ENCODE measurements around the gene ACP7. TPM values are rescaled to one million over a fixed set of nuclear protein-coding genes. Genes with fewer than 3 reads are reported as not detected.
"Not testable (repeated sequence)": the region's sequence is repeated elsewhere in the genome, so short reads cannot be mapped to it uniquely, and the experiment has no call there.

Gene ACP7
- total RNA-seq, 1 donor from 2014 or later = not detected

DNA sequence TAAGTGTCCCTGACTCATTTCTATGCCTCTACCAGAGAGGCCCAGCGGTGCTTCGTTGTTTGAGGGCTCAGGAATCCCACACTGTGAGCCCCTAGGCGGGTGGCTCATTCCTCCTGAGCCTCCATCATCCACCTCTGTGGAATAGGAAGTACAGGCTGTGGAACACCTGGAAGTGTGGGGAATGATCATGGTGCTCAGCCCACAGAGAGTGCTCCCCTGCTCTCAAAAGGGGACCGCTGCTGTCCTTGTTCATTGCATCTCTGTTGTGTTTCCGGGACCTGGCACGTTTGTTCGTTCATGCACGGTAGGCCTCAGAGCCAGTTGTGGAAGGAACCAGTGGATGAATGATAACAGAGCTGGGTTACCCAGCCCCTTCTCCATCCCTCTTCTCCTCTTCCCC, 1.2 kb downstream of the ACP7 start:
- H3K4me3 Mint-ChIP-seq = no peak overlapping the region
- H3K4me1 Mint-ChIP-seq = peaks cover 11% of the 10 kb centered on the region
- DNase-seq = no peak
- intact Hi-C loops (cut with micrococcal nuclease) = no loop called here
- no peak overlapping the region for H3K27ac Mint-ChIP-seq
- peaks cover 52% of the 10 kb centered on the region for H3K27me3 Mint-ChIP-seq
- no peaks in the 10 kb centered on the region for H3K36me3 Mint-ChIP-seq (ENCODE audit: low read depth)
- no peaks in the 10 kb centered on the region for H3K9me3 Mint-ChIP-seq

DNA sequence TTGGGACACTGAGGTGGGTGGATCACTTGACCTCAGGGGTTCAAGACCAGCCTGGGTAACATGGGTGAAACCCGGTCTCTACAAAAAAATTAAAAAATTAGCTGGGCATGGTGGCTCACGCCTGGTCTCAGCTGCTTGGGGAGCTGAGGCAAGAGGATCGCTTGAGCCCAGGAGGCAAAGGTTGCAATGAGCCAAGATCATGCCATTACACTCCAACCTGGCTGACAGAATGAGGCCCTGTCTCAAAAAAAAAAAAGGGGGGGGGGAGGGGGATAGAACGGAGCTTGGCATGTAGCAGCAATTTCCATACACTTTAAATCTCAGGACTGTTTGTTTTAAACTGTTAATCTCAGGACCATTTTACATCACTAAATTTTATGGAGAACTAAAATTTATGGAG, 2.2 kb downstream of the ACP7 start:
- no peaks in the 10 kb centered on the region for H3K9me3 Mint-ChIP-seq
- DNase-seq = no peak
- intact Hi-C loops (cut with micrococcal nuclease) = no loop called here
- H3K36me3 Mint-ChIP-seq (ENCODE audit: low read depth) = no peaks in the 10 kb centered on the region
- H3K27me3 Mint-ChIP-seq = peaks cover 44% of the 10 kb centered on the region
- peaks cover 11% of the 10 kb centered on the region for H3K4me1 Mint-ChIP-seq
- H3K27ac Mint-ChIP-seq = no peak overlapping the region
- no peak overlapping the region for H3K4me3 Mint-ChIP-seq

DNA sequence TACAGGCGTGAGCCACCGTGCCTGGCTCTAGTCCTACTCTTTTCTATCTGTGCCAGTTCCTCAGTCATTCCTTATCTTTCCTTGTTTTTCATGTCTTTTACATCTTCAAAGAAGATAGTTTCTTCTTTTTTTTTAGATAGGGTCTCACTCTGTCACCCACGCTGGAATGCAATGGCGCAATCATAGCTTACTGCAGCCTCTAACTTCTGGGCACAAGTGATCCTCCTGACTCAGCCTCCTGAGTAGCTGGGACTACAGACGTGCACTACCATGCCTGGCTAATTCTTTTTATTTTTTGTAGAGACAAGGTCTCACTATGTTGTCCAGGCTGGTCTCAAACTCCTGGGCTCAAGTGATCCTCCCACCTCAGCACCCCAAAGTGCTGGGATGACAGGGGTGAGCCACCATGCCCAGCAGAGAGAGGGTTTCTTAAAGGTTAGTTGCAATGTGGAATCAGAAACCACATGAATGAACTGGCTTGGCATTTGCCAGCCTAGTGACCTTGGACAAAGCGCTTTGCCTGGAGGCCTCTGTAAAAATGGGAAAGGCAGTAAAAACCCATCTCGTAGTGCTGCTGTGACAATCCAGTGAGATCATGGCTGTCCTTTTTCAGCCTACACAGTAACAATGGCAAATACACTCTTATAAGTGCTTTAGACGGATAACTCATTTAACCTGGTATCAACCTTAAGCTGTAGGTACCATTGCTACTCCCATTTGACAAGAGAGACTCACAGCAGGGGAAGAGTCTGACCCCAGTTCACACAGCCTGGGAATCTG, 3.9 kb downstream of the ACP7 start:
- no peak for DNase-seq
- Mint-ChIP-seq H3K36me3 (ENCODE audit: low read depth) (no peaks in the 10 kb centered on the region), H3K27ac (no peak overlapping the region), H3K9me3 (no peaks in the 10 kb centered on the region), H3K4me1 (peaks cover 8% of the 10 kb centered on the region), H3K4me3 (no peak overlapping the region), H3K27me3 (peaks cover 34% of the 10 kb centered on the region)
- intact Hi-C loops (cut with micrococcal nuclease) = no loop called here

DNA sequence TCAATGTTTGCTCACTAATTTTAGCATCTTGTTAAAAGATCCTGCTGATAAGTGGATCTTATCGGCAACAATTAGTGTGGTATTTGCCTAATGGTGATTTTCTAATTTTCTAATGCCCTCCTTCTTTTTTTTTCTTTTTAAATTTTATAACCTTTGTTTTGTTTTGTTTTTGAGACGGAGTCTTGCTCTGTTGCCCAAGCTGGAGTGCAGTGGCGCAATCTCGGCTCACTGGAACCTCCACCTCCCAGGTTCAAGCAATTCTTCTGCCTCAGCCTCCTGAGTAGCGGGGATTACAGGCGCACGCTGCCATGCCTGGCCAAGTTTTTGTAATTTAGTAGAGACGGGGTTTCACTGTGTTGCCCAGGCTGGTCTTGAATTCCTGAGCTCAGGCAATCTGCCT, 5.8 kb downstream of the ACP7 start:
- H3K4me3 Mint-ChIP-seq; H3K36me3 Mint-ChIP-seq (ENCODE audit: low read depth); DNase-seq; H3K4me1 Mint-ChIP-seq; H3K9me3 Mint-ChIP-seq; H3K27ac Mint-ChIP-seq; intact Hi-C loops (cut with micrococcal nuclease): not testable (repeated sequence)
- H3K27me3 Mint-ChIP-seq = peaks cover 22% of the 10 kb centered on the region

- H3K36me3 Mint-ChIP-seq (ENCODE audit: low read depth) = no peaks in the 10 kb centered on the region
- H3K27me3 Mint-ChIP-seq = peaks cover 14% of the 10 kb centered on the region
- intact Hi-C loops (cut with micrococcal nuclease) = no loop called here
- H3K4me1 Mint-ChIP-seq = peaks cover 5% of the 10 kb centered on the region
- no peak for DNase-seq
- H3K27ac Mint-ChIP-seq = no peak overlapping the region
- H3K9me3 Mint-ChIP-seq = no peaks in the 10 kb centered on the region
- no peak overlapping the region for H3K4me3 Mint-ChIP-seq
These were observed 6.7 kb downstream of the ACP7 start for GRCh38 chr19:39090881-39091280.

GRCh38 chr19:39095799-39096540, 11.8 kb downstream of the ACP7 start:
- H3K36me3 Mint-ChIP-seq (ENCODE audit: low read depth); DNase-seq; intact Hi-C loops (cut with micrococcal nuclease); H3K27ac Mint-ChIP-seq; H3K4me1 Mint-ChIP-seq; H3K9me3 Mint-ChIP-seq; H3K4me3 Mint-ChIP-seq: not testable (repeated sequence)
- peaks cover 18% of the 10 kb centered on the region for H3K27me3 Mint-ChIP-seq

GRCh38 chr19:39097299-39097698, 13.1 kb downstream of the ACP7 start:
- intact Hi-C loops (cut with micrococcal nuclease) = no loop called here

DNA sequence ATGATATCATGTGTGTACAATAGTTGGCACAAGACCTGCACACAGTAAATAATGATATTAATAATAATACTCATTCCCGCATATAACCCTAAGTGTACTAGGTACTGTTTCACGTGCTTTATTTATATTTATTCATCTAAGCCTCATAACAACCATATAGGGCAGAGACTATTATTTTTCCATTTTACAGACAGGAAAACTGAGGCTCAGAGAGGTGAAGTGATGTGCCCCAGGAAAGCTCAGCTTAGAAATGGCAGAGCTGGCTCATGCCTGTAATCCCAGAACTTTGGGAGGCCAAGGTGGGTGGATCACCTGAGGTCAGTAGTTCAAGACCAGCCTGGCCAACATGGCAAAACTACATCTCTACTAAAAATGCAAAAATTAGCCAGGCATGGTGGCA, 13.6 kb downstream of the ACP7 start:
- H3K4me3 Mint-ChIP-seq = no peak overlapping the region
- peaks cover 5% of the 10 kb centered on the region for H3K4me1 Mint-ChIP-seq
- H3K27ac Mint-ChIP-seq = no peak overlapping the region
- DNase-seq = no peak
- no peaks in the 10 kb centered on the region for H3K36me3 Mint-ChIP-seq (ENCODE audit: low read depth)
- no peaks in the 10 kb centered on the region for H3K9me3 Mint-ChIP-seq
- intact Hi-C loops (cut with micrococcal nuclease) = no loop called here
- peaks cover 18% of the 10 kb centered on the region for H3K27me3 Mint-ChIP-seq

More at GRCh38 chr19:39097299-39097698, 13.1 kb downstream of the ACP7 start:
- no peak for DNase-seq
- Mint-ChIP-seq H3K27me3 (peaks cover 18% of the 10 kb centered on the region), H3K4me1 (peaks cover 5% of the 10 kb centered on the region), H3K27ac (no peak overlapping the region), H3K9me3 (no peaks in the 10 kb centered on the region), H3K4me3 (no peak overlapping the region), H3K36me3 (ENCODE audit: low read depth) (no peaks in the 10 kb centered on the region)

- peaks cover 17% of the 10 kb centered on the region for H3K27me3 Mint-ChIP-seq
- H3K4me1 Mint-ChIP-seq = peaks cover 4% of the 10 kb centered on the region
- no peak overlapping the region for H3K4me3 Mint-ChIP-seq
- intact Hi-C loops (cut with micrococcal nuclease) = no loop called here
- no peaks in the 10 kb centered on the region for H3K9me3 Mint-ChIP-seq
- H3K27ac Mint-ChIP-seq = no peak overlapping the region
- no peaks in the 10 kb centered on the region for H3K36me3 Mint-ChIP-seq (ENCODE audit: low read depth)
- DNase-seq = no peak
These were observed 14.4 kb downstream of the ACP7 start for GRCh38 chr19:39098365-39099269.

- no peak for DNase-seq
- H3K4me3 Mint-ChIP-seq = no peak overlapping the region
- no peaks in the 10 kb centered on the region for H3K4me1 Mint-ChIP-seq
- no peaks in the 10 kb centered on the region for H3K9me3 Mint-ChIP-seq
- intact Hi-C loops (cut with micrococcal nuclease) = no loop called here
- peaks cover 16% of the 10 kb centered on the region for H3K27me3 Mint-ChIP-seq
- no peaks in the 10 kb centered on the region for H3K36me3 Mint-ChIP-seq (ENCODE audit: low read depth)
- no peak overlapping the region for H3K27ac Mint-ChIP-seq
These were observed 15.2 kb downstream of the ACP7 start for GRCh38 chr19:39099341-39099740.

GRCh38 chr19:39100500-39101166, 16.5 kb downstream of the ACP7 start:
- intact Hi-C loops (cut with micrococcal nuclease) = no loop called here
- Mint-ChIP-seq H3K4me3 (no peak overlapping the region), H3K4me1 (no peaks in the 10 kb centered on the region), H3K27me3 (peaks cover 17% of the 10 kb centered on the region), H3K27ac (no peak overlapping the region), H3K9me3 (no peaks in the 10 kb centered on the region), H3K36me3 (ENCODE audit: low read depth) (no peaks in the 10 kb centered on the region)
- DNase-seq = no peak

- Mint-ChIP-seq H3K27me3 (peaks cover 8% of the 10 kb centered on the region), H3K27ac (no peak overlapping the region), H3K9me3 (no peaks in the 10 kb centered on the region), H3K4me3 (no peak overlapping the region), H3K36me3 (ENCODE audit: low read depth) (no peaks in the 10 kb centered on the region), H3K4me1 (no peaks in the 10 kb centered on the region)
- intact Hi-C loops (cut with micrococcal nuclease) = no loop called here
- DNase-seq = no peak
These were observed 19.0 kb downstream of the ACP7 start for GRCh38 chr19:39103151-39103550.

DNA sequence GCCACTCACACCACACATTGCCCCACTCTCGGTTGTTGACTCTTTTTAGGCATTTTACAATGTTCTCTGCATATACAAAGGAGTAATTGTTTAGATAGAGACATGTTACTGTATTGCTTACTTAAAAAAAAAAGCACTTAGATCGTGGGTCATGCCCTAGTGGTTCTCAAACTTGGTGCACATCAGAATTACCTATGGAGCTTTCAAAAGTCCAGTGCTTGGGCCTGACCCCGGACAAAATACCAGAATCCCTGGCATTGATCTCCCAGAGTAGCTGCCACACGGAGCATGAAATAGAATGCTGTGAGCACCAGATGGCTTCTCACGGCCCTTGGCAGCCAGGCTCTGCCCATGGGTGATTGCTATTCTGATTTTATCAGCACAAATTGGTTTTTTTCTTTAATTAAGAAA, 20.0 kb downstream of the ACP7 start:
- Mint-ChIP-seq H3K27ac (no peak overlapping the region), H3K9me3 (no peaks in the 10 kb centered on the region), H3K36me3 (ENCODE audit: low read depth) (no peaks in the 10 kb centered on the region), H3K4me3 (no peak overlapping the region), H3K27me3 (peaks cover 5% of the 10 kb centered on the region), H3K4me1 (no peaks in the 10 kb centered on the region)
- no peak for DNase-seq
- intact Hi-C loops (cut with micrococcal nuclease) = no loop called here
